ENCODE data around the gene ARID5B. TPM values are rescaled to one million over a fixed set of nuclear protein-coding genes. Genes with fewer than 3 reads are reported as not detected.

Gene ARID5B
- total and polyA plus RNA-seq, 2 donors (not counting 1 experiment from before 2014, with no cell fraction given) = 22.4 to 237 TPM

DNA sequence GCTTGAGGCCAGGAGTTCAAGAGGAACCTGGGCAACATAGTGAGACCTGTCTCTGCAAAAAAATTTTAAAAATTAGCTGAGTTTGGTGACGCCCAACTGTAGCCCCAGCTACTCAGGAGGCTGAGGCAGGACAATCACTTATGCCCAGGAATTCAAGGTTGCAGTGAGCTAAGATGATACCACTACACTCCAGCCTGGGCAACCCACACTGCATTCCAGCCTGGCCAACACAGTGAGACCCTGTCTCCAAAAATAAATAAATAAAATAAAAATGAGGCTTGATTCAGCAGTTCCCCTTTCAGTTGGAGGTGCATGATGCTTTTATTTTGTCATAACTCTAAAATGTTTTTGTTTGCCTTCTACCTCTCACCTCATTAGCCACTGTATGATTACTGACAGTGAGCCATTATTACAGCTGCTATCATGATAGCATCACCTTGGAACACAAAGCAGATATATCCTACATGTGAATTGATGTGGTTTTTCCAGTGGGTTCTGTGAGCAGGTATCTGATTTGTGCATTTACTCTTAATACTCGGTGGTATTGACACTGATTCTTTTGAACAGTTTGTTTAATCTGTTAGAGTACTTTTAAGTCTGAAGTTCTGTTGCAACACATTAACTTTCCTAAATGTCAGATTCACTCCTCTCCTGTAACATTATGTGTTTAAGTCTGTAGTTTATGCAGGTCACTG, 49.1 kb downstream of the ARID5B start:
- POLR2A ChIA-PET = interaction anchor here (1.0 kb wide), 1 partner anchor 14 kb away, joined by 3 read pairs; no protein-coding TSS in a partner anchor
- no peak overlapping the region for H3K9ac ChIP-seq (ENCODE audit: low read length)

DNA sequence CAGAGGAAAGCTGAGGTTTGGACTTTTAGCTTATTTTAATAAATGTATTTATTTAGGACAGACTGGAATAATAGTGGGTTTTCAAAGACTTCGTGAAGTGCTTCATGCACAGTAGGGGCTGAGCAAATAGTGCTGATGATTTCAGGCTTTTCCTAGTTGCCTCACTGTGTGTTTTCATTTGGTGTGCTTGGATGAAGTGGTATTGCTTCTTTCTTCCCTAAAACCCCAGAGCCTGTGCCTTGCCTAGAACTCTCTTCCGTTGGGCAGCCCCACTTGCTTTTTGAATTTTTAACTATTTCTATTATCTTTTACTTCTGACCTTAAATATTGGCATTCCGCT, 49.6 kb downstream of the ARID5B start:
- ChIA-PET POLR2A (no interaction called here), CTCF (interaction anchor here (1.2 to 1.6 kb wide), 3 partner anchors 10 to 294 kb away, joined by 3 to 5 read pairs (median 3); no protein-coding TSS in a partner anchor)
- Mint-ChIP-seq H3K27ac (no peak overlapping the region), H3K4me3 (no peak overlapping the region), H3K27me3 (no peaks in the 10 kb centered on the region), H3K9me3 (ENCODE audit: insufficient read depth) (no peaks in the 10 kb centered on the region), H3K4me1 (peaks cover 44% of the 10 kb centered on the region)
- H3K27me3 ChIP-seq (replicated peaks in 1 of 4; ENCODE audit: control extremely low read depth in 1 of 4, control insufficient read depth in 3 of 4, insufficient read depth in 4 of 4, low read length in 3 of 4) = no peaks in the 10 kb centered on the region
- ATAC-seq (ENCODE audit: low read depth) = no peak
- no peak overlapping the region for H3K9ac ChIP-seq (ENCODE audit: low read length)
- no peak for DNase-seq
- intact Hi-C loops (cut with micrococcal nuclease) = no loop called here
- peaks cover 99% of the 10 kb centered on the region for H3K79me2 ChIP-seq (ENCODE audit: control insufficient read depth, insufficient read depth, low read length)
- no peak overlapping the region for H3K4me2 ChIP-seq (replicated peaks; ENCODE audit: low read depth, low read length, poor library complexity, severe bottlenecking)
- TF ChIP-seq, protein P1, sequence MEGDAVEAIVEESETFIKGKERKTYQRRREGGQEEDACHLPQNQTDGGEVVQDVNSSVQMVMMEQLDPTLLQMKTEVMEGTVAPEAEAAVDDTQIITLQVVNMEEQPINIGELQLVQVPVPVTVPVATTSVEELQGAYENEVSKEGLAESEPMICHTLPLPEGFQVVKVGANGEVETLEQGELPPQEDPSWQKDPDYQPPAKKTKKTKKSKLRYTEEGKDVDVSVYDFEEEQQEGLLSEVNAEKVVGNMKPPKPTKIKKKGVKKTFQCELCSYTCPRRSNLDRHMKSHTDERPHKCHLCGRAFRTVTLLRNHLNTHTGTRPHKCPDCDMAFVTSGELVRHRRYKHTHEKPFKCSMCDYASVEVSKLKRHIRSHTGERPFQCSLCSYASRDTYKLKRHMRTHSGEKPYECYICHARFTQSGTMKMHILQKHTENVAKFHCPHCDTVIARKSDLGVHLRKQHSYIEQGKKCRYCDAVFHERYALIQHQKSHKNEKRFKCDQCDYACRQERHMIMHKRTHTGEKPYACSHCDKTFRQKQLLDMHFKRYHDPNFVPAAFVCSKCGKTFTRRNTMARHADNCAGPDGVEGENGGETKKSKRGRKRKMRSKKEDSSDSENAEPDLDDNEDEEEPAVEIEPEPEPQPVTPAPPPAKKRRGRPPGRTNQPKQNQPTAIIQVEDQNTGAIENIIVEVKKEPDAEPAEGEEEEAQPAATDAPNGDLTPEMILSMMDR (IDR thresholded peaks at IDR 0.05) = no peak
- no peaks in the 10 kb centered on the region for H3K9me3 ChIP-seq (ENCODE audit: control extremely low read depth in 1 of 3, control insufficient read depth in 2 of 3, insufficient read depth in 1 of 3, low read length in 2 of 3)
- peaks cover 21 to 22% of the 10 kb centered on the region in 2 donors for H3K4me1 ChIP-seq (ENCODE audit: control insufficient read depth in 2 of 2, insufficient read depth in 2 of 2, low read length in 2 of 2)
- H3K27ac ChIP-seq (ENCODE audit: low read length in 2 of 2) = no peak overlapping the region
- H3K36me3 ChIP-seq (replicated peaks in 1 of 2; ENCODE audit: control extremely low read depth in 1 of 2, control insufficient read depth in 1 of 2, extremely low read depth in 1 of 2, insufficient read depth in 2 of 2, low read length in 1 of 2) = peaks cover 2 to 80% of the 10 kb centered on the region in 2 experiments
- no peak overlapping the region for H3K4me3 ChIP-seq (ENCODE audit: control extremely low read depth in 1 of 5, extremely low read depth in 1 of 5, insufficient read depth in 1 of 5, low read depth in 2 of 5, low read length in 4 of 5)
- no peaks in the 10 kb centered on the region for H4K20me1 ChIP-seq (ENCODE audit: control insufficient read depth, insufficient read depth, low read length, poor library complexity, severe bottlenecking)
- WGBS (ENCODE audit: insufficient coverage) = 100% methylated on average over 2 of the region's 3 CpGs
- H2AFZ ChIP-seq (ENCODE audit: insufficient read depth, low read depth, low read length, poor library complexity, severe bottlenecking) = no peak overlapping the region

More for the DNA sequence above, 49.1 kb downstream of the ARID5B start:
- Mint-ChIP-seq H3K4me1 (peaks cover 43% of the 10 kb centered on the region), H3K27me3 (no peaks in the 10 kb centered on the region), H3K4me3 (no peak overlapping the region), H3K9me3 (ENCODE audit: insufficient read depth) (no peaks in the 10 kb centered on the region), H3K27ac (no peak overlapping the region)
- TF ChIP-seq, protein P1 (IDR thresholded peaks at IDR 0.05) = no peak
- TF ChIP-seq EZH2 (IDR thresholded peaks at IDR 0.05; ENCODE audit: borderline replicate concordance, insufficient read depth, low read depth, low read length, poor library complexity, severe bottlenecking) = no peak
- H2AFZ ChIP-seq (ENCODE audit: insufficient read depth, low read depth, low read length, poor library complexity, severe bottlenecking) = no peak overlapping the region
- H3K27me3 ChIP-seq (replicated peaks in 1 of 4; ENCODE audit: control extremely low read depth in 1 of 4, control insufficient read depth in 3 of 4, insufficient read depth in 4 of 4, low read length in 3 of 4) = no peaks in the 10 kb centered on the region
- intact Hi-C loops (cut with micrococcal nuclease) = no loop called here
- H3K9me3 ChIP-seq (ENCODE audit: control extremely low read depth in 1 of 3, control insufficient read depth in 2 of 3, insufficient read depth in 1 of 3, low read length in 2 of 3) = no peaks in the 10 kb centered on the region
- H4K20me1 ChIP-seq (ENCODE audit: control insufficient read depth, insufficient read depth, low read length, poor library complexity, severe bottlenecking) = no peaks in the 10 kb centered on the region
- no peak for ATAC-seq (ENCODE audit: low read depth)
- H3K27ac ChIP-seq (ENCODE audit: low read length in 2 of 2) = no peak overlapping the region
- no peak overlapping the region for H3K4me2 ChIP-seq (replicated peaks; ENCODE audit: low read depth, low read length, poor library complexity, severe bottlenecking)
- 83% methylated on average over 2 of the region's 2 CpGs for WGBS (ENCODE audit: insufficient coverage)
- H3K4me3 ChIP-seq (ENCODE audit: control extremely low read depth in 1 of 5, extremely low read depth in 1 of 5, insufficient read depth in 1 of 5, low read depth in 2 of 5, low read length in 4 of 5) = no peak overlapping the region
- peaks cover 97% of the 10 kb centered on the region for H3K79me2 ChIP-seq (ENCODE audit: control insufficient read depth, insufficient read depth, low read length)
- CTCF ChIA-PET = interaction anchor here (0.8 to 1.6 kb wide), 4 partner anchors 11 to 294 kb away, joined by 3 to 5 read pairs (median 3); no protein-coding TSS in a partner anchor
- no peak for DNase-seq
- H3K36me3 ChIP-seq (replicated peaks in 1 of 2; ENCODE audit: control extremely low read depth in 1 of 2, control insufficient read depth in 1 of 2, extremely low read depth in 1 of 2, insufficient read depth in 2 of 2, low read length in 1 of 2) = peaks cover 2 to 80% of the 10 kb centered on the region in 2 experiments
- H3K4me1 ChIP-seq (ENCODE audit: control insufficient read depth in 2 of 2, insufficient read depth in 2 of 2, low read length in 2 of 2) = peaks cover 19 to 21% of the 10 kb centered on the region in 2 donors

All from B cell (primary cell).